Fibroblast of villous mesenchyme (primary cell): ENCODE data around the gene ALDH4A1. TPM values are rescaled to one million over a fixed set of nuclear protein-coding genes. Genes with fewer than 3 reads are reported as not detected.

Source experiments
- DNase-seq: peaks from one replicate; pipeline ENCODE4 v3.0.0-alpha.2; 2010; ENCODE audit warnings: low read depth
- H3K4me3 ChIP-seq: 2 replicates; pipeline ENCODE4 v1.5.1; 2011; ENCODE audit warnings: low read depth, mild to moderate bottlenecking, low read length
- CTCF ChIP-seq: IDR thresholded peaks from 2 replicates; pipeline ENCODE4 v1.5.1; 2012; ENCODE audit warnings: low read depth, mild to moderate bottlenecking, low read length; ENCODE audit not compliant: insufficient read depth
- total RNA-seq: library from RNA; depleted of rRNA; stranded (reverse); fragments of >200 nt; gene quantifications from 2 replicates; pipeline ENCODE4 v1.2.3, GENCODE V29; 2012

ALDH4A1 gene
- total RNA-seq, 1 donor, result 13.0 TPM

DNA sequence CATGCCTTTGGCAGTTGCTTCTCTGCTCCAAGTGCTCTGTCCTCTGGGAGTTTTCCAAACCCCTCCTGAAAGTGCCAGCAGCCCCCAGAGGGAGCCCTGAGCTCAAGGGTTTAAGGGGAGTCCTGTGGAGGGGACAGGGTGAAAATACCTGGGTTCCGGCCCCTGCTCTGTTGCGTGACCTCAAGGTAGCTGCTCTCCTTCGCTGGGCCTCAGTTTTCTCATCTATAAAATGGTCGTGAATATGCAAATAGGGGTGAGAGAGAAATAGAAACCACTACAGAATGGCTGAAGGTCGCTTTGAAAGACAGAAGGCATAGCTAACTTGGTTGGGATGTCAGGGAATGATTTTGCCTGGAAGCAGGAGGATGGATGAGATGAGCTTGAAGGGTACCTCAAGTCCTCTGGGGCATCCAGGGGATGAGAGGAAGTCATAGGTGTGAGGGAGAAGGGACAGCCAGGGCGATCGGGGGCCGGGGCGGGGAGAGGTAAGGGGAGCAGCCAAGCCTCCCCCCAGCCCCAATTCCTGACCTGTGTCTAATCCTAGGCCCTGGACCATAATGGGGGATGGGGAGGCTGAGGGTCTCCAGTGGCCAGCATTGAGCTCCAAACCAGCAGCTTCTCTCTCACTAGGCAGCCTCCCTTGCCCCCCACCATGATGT lies 41.7 kb upstream of the ALDH4A1 start:
- no peak overlapping the region for H3K4me3 ChIP-seq
- DNase-seq, result no peak
- no peak for TF ChIP-seq CTCF

DNA sequence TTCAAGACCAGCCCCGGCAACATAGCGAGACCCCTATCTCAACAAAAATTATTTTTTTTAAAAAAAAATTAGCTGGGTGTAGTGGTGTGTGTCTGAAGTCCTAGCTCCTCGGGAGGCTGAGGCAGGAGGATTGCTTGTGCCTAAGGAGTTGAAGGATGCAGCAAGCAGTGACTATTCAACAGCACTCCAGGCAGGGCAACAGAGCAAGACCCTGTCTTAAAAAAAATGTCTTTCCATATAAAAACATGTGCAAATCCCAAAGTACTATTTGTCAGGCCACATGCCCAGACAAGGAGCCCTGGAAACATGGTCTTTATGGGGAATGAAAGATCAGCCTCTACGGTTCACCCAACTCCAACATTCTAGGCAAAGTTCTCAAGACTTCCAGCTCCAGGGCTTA lies 40.8 kb upstream of the ALDH4A1 start:
- H3K4me3 ChIP-seq, result no peak overlapping the region
- TF ChIP-seq CTCF, result no peak
- no peak for DNase-seq

DNA sequence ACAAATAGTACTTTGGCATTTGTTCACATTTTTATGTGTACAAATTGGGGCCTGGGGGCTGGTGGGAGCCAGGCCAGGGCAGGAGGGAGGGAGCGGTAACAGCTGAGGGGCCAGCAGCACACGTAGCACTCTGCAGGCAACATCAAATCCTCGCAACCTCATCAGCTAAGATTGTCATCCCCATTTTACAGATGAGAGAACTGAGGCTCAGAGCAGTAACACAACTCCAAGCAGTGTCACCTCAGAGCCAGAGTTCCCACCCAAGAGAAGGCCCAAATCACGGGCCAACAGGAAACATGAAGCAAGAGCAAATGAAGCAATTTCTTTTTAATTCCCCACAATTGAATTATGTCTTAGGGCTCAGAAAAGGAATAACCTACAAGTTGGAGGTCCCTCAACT lies 40.0 kb upstream of the ALDH4A1 start:
- no peak for DNase-seq
- no peak overlapping the region for H3K4me3 ChIP-seq
- no peak for TF ChIP-seq CTCF

DNA sequence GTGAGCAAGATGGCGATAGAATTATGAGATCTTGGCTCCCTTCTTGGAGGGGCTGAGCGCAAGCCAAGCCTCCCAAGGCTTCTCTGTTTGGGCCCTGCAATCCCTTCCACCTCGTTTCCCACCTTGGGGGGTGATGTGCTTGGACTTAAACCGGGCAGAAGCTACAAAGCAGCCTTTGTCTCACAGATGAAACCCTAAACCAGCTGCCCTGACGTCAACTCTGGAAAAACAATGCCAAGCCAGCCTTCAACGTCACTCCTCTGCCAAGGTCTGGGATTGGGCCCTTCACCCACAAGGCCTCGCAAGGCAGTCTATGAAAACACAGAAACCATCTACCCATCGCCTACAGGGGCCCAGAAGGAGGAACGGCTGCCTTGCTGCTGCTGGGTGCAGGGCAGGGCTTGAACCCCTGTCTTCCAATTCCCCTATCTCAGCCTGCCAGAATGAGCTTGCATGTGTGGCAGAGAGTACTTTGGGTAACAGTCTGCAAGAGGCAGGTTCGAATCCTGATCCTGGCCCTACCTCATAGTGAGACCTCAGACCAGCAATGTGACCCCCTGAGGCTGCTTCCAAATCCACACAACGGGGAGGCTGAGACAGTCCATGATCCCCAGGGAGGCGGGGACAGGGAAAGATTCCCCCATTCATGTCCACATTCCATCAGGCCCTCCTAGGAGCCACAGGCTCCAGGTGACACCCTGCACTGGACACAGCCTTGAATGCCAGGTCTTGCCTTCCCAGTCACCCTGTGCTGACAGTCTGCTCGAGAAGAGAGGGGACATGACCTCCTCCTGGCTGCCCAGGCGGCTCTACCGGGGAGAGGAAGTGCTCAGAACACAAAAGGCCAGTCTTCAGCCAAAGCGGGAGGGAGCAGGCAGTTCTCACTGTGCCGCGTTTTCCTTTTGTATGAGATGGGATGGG lies 39.1 kb upstream of the ALDH4A1 start:
- no peak for DNase-seq
- no peak for TF ChIP-seq CTCF
- no peak overlapping the region for H3K4me3 ChIP-seq

GRCh38 chr1:18940303-18941020 lies 38.1 kb upstream of the ALDH4A1 start:
- no peak overlapping the region for H3K4me3 ChIP-seq
- TF ChIP-seq CTCF, result no peak
- DNase-seq, result no peak

- H3K4me3 ChIP-seq, result no peak overlapping the region
- no peak for TF ChIP-seq CTCF
- no peak for DNase-seq
Observed at GRCh38 chr1:18939398-18940302, 37.3 kb upstream of the ALDH4A1 start.
